Naive thymus-derived CD8-positive, alpha-beta T cell (primary cell): Measurements from ENCODE around the gene CHORDC1. TPM values are rescaled to one million over a fixed set of nuclear protein-coding genes. Genes with fewer than 3 reads are reported as not detected.
"Not testable (repeated sequence)": the region's sequence is repeated elsewhere in the genome, so short reads cannot be mapped to it uniquely, and the experiment has no call there.

Experiments used
- ATAC-seq, 2 donors: fragments of 150-1000 bp; cut with Tn5 transposase in 1 of 2; sonication (Bioruptor Pico), chemical (Tn5 transposase) in 1 of 2; 1 replicate in 1 of 2; 2 replicates in 1 of 2; pipeline ENCODE4 v1.10.0; 2021; ENCODE audit warnings: mild to moderate bottlenecking in 2 of 2, moderate library complexity in 2 of 2
- POLR2A ChIA-PET: fragments of 350-600 bp; sonication (Branson Sonifier 250); formaldehyde crosslinking; loops from one replicate; lab custom pipeline; 2021; ENCODE audit warnings: antibody characterized with exemption; lab: Charles Lee
- DNase-seq, 10 donors: peaks; one replicate each; pipeline versions ENCODE4 v3.0.0 to v3.0.0-alpha.2; 2020 to 2022
- H3K27ac Mint-ChIP-seq, 10 donors: one replicate each; pipeline ENCODE4 v1.8.0; 2020 to 2022; ENCODE audit warnings: mild to moderate bottlenecking in 10 of 10, mixed read lengths in 10 of 10, moderate library complexity in 4 of 10, inconsistent platforms in 1 of 10
- H3K27me3 Mint-ChIP-seq, 5 donors: one replicate each; pipeline ENCODE4 v1.8.0; 2021 to 2022; ENCODE audit warnings: mixed read lengths in 5 of 5
- H3K36me3 Mint-ChIP-seq, 3 donors: one replicate each; pipeline ENCODE4 v1.8.0; 2020 to 2022; ENCODE audit warnings: mixed read lengths in 3 of 3, mild to moderate bottlenecking in 2 of 3, inconsistent platforms in 1 of 3
- H3K4me1 Mint-ChIP-seq, 4 donors: one replicate each; pipeline ENCODE4 v1.8.0; 2021 to 2022; ENCODE audit warnings: mixed read lengths in 4 of 4
- H3K4me3 Mint-ChIP-seq, 10 donors: one replicate each; pipeline ENCODE4 v1.8.0; 2020 to 2022; ENCODE audit warnings: mild to moderate bottlenecking in 10 of 10, mixed read lengths in 10 of 10, moderate library complexity in 6 of 10, inconsistent platforms in 1 of 10
- H3K9me3 Mint-ChIP-seq, 9 donors: one replicate each; pipeline ENCODE4 v1.8.0; 2020 to 2022; ENCODE audit warnings: mixed read lengths in 9 of 9, mild to moderate bottlenecking in 3 of 9, inconsistent platforms in 1 of 9, moderate library complexity in 1 of 9
- polyA plus RNA-seq, 3 donors: library from polyadenylated mRNA; unstranded; fragments of 300-500 nt; fragmentation: Illumina TruSeq; gene quantifications; one replicate each; pipeline ENCODE4 v1.2.3, GENCODE V29; 2021
- total RNA-seq, 8 experiments: library from RNA in 2 of 8; stranded (reverse) in 2 of 8; gene quantifications; one replicate each; pipeline ENCODE4 v1.2.3 and lab custom pipeline; 2021 to 2026

The CHORDC1 gene
- total and polyA plus RNA-seq, 5 experiments from 2014 or later = 12.8 to 83.8 (median 27.4) TPM

DNA sequence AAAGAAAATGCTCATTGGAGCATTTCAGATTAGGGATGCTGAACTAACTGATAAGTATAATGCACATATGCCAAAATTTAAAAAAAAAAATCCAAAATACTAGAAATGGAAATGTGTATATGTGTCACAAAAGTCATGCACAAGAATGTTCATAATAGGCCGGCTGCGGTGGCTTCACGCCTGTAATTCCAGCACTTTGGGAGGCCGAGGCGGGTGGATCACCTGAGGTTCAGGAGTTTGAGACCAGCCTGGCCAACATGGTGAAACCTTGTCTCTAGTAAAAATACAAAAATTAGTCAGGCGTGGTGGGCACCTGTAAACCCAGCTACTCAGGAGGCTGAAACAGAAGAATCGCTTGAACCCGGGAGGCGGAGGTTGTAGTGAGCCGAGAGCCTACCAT lies 14.9 kb downstream of the CHORDC1 start:
- H3K27ac Mint-ChIP-seq = peak overlapping the region in 5 of 10 donors; percentile 13 to 61 (median 18)
- ATAC-seq, H3K9me3 Mint-ChIP-seq, H3K4me3 Mint-ChIP-seq, POLR2A ChIA-PET, H3K27me3 Mint-ChIP-seq, DNase-seq: not testable (repeated sequence)
- H3K4me1 Mint-ChIP-seq = peaks cover 7 to 21% (median 12%) of the 10 kb centered on the region in 4 donors
- peaks cover 0 to 79% (median 2%) of the 10 kb centered on the region in 3 donors for H3K36me3 Mint-ChIP-seq

DNA sequence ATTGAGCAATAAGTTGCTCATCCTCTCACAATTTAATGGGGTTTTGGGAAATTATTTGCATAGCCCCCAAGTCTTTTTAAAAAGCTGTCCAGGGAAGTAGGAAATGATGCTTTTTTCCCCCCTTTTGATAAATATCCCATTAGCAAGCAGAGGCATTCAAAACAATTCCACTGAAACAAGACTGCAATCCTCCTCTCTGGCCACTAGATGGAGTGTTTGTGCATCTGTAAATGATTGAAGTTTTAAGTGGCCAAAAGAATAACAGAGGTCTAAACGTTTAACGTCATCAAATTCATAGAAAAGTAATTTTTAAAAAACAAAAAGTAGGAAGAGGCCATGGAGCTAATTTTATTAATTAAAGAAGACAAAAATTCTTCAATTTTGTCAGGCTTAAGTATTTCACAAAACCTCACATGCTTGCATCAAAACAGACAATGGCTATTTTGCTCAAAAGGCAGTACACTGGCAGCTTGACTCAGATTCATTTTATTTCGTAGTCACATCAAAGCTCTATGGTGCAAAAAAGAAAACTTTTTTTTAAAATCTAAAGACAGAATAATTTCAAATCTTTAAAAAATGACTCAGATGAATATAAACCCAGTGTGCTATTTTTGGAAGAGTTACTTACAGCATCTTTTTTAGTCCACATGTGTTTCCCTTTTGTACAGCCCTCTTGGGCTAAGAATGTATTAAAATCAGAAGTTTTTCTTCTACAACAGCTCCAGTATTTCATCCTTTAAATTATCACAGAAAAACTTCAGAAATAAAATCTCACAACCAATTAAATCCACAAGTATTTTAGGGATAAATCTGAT lies 17.8 kb downstream of the CHORDC1 start:
- Mint-ChIP-seq H3K4me1 (peaks cover 10 to 28% (median 19%) of the 10 kb centered on the region in 4 donors), H3K27me3 (no peaks in the 10 kb centered on the region), H3K4me3 (no peak overlapping the region), H3K36me3 (peaks cover 4 to 79% (median 6%) of the 10 kb centered on the region in 3 donors), H3K9me3 (no peaks in the 10 kb centered on the region), H3K27ac (peak overlapping the region in 9 of 10 donors; percentile 37 to 68 (median 60))
- POLR2A ChIA-PET = no interaction called here
- ATAC-seq = peak; percentile 39 to 57
- DNase-seq = peak in 6 of 10 donors; percentile 2 to 56 (median 28)

DNA sequence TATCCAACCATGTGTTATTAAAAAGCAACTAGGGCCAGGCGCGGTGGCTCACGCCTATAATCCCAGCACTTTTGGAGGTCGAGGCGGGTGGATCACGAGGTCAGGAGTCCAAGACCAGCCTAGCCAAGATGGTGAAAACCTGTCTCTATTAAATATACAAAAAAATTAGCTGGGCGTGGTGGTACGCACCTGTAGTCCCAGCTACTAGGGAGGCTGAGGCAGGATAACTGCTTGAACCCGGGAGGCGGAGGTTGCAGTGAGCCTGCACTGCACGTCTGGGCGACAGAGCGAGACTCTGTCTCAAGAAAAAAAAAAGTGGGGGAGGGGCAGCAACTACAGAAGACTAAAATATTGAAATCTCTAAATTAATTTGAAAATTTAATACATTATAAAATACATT lies 18.4 kb downstream of the CHORDC1 start:
- ATAC-seq = no peak
- peaks cover 4 to 75% (median 6%) of the 10 kb centered on the region in 3 donors for H3K36me3 Mint-ChIP-seq
- POLR2A ChIA-PET = no interaction called here
- H3K9me3 Mint-ChIP-seq = no peaks in the 10 kb centered on the region
- H3K4me1 Mint-ChIP-seq = peaks cover 8 to 22% (median 17%) of the 10 kb centered on the region in 4 donors
- DNase-seq = no peak
- H3K4me3 Mint-ChIP-seq = no peak overlapping the region
- no peaks in the 10 kb centered on the region for H3K27me3 Mint-ChIP-seq
- peak overlapping the region in 2 of 10 donors; percentile 44 to 68 for H3K27ac Mint-ChIP-seq

DNA sequence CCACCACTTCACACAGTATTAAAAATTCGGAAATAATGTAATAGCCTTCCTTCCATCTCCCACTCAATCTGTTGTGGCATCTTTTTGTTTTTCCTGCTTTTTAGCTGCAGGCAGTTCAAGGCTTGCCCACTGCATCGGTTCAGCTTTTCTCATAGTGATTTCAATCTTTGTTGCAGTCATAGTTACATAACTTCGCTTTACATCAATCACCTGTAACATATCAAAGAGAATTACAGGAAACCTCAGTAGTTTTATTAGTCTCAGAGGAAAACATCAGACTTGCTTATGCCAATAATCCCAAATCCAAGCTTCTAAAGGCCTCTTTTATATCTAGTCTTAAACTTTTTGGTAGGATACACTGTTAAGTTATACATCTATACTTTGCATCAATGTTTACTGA lies 20.5 kb downstream of the CHORDC1 start:
- Mint-ChIP-seq H3K4me1 (peaks cover 8 to 22% (median 16%) of the 10 kb centered on the region in 4 donors), H3K36me3 (peaks cover 4 to 68% (median 6%) of the 10 kb centered on the region in 3 donors), H3K27me3 (no peaks in the 10 kb centered on the region), H3K9me3 (no peaks in the 10 kb centered on the region), H3K27ac (peak overlapping the region in 9 of 10 donors; percentile 35 to 92 (median 75)), H3K4me3 (peak overlapping the region in 3 of 10 donors; percentile 2 to 21 (median 7))
- DNase-seq (peak in 2 of 10 donors; percentile 31 to 36), ATAC-seq (peak; percentile 46 to 75)
- POLR2A ChIA-PET = no interaction called here

DNA sequence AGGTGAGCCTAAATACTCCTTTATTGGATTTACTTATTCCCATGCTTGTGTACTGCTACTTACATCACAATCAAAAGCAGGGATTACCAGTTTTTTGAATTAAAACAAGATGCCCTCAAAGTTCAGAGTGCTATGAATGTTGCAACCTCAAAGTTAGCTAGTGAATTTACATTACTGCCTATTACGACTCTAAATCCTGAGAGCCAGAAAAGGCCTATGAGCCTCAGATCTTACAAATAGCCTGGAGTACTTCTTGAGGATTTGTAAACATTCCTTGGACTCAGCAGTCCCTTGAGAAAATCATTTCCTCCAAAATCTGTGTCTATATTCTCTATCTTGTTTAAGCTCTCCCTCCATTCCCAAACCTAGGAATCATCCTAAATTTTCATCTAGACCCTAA lies 25.5 kb downstream of the CHORDC1 start:
- H3K36me3 Mint-ChIP-seq = peaks cover 2 to 45% (median 3%) of the 10 kb centered on the region in 3 donors
- ATAC-seq (no peak), DNase-seq (no peak)
- POLR2A ChIA-PET = no interaction called here
- no peak overlapping the region for H3K4me3 Mint-ChIP-seq
- H3K27ac Mint-ChIP-seq = peak overlapping the region in 6 of 10 donors; percentile 4 to 84 (median 32)
- H3K27me3 Mint-ChIP-seq = no peaks in the 10 kb centered on the region
- peaks cover 4 to 6% (median 5%) of the 10 kb centered on the region in 4 donors for H3K4me1 Mint-ChIP-seq
- H3K9me3 Mint-ChIP-seq = no peaks in the 10 kb centered on the region

DNA sequence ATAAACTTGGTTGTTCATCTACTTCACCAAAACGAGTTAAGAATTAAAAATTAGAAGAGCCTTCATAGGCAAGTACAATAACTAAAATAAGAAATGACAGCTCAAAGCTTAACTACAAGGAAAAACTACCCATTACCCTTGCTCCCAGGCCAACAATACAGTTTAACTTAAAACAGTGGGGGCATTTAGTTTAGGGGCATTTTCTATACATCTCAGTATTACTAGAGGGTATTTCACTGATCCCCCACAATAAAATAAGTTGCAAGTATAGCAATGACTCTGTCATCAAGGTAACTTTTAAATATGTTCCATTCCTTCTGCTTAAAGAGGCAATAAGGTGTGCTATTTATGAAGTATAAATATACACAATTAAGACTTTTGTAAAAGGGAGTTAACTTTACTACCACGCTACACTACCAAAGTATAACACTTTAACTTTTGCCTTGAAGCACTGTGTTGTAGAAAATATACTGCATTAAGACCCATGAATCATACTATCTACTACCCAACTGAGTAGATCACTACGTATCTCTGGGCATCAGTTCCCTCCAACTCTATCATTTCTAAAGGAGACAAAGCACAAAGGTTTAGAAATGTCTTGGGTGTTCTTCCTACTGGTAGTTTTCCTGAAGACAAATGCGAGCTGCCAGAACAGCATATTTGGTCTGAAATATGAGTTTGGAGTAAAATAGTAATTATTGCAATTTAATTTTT lies 29.8 kb downstream of the CHORDC1 start:
- ATAC-seq (no peak), DNase-seq (no peak)
- POLR2A ChIA-PET = no interaction called here
- Mint-ChIP-seq H3K27ac (peak overlapping the region in 2 of 10 donors; percentile 20 to 70), H3K9me3 (no peaks in the 10 kb centered on the region), H3K36me3 (peaks cover 0 to 26% (median 0%) of the 10 kb centered on the region in 3 donors), H3K4me1 (peaks cover 0 to 2% (median 0%) of the 10 kb centered on the region in 4 donors), H3K27me3 (no peaks in the 10 kb centered on the region), H3K4me3 (no peak overlapping the region)

DNA sequence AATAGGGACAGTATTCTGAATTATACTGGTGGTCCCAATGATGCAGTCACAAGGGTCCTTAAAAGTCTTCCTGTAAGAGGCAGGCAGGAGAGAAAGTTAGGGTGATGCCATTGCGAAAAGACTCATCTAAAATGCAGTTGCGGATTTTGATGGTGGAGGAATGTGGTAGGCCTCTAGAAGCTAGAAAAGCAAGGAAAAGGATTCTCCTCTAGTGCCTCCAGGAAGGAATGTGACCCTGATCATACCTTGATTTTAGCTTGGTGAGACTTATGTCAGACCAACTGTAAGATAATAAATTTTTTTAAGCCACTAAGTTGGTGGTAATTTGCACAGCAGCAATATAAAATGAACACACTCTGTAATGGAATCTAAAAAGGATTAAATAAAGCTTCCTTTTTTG lies 33.8 kb downstream of the CHORDC1 start:
- Mint-ChIP-seq H3K4me1 (no peaks in the 10 kb centered on the region), H3K27me3 (no peaks in the 10 kb centered on the region), H3K36me3 (peaks cover 0 to 9% (median 3%) of the 10 kb centered on the region in 3 donors), H3K27ac (peak overlapping the region in 2 of 10 donors; percentile 6 to 41), H3K4me3 (no peak overlapping the region), H3K9me3 (no peaks in the 10 kb centered on the region)
- POLR2A ChIA-PET = no interaction called here
- no peak for ATAC-seq
- no peak for DNase-seq

DNA sequence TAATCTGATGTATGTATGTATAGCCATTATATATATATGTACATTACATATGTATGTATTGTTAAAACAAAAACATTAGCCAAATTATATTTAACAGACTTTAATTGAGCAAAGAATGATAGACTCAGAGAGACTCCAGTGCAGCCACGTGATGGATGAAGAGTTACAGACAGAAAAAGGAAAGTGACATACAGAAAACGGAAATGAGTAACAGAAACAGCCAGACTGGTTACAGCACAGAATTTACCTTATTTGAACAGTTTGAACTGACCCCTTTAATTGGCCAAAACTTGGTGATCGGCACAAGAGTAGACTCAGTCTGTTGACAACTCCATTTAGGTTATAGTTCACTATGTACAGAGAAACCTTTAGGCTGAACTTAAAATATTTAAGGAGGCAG lies 35.0 kb downstream of the CHORDC1 start:
- no peak for DNase-seq
- H3K4me1 Mint-ChIP-seq = no peaks in the 10 kb centered on the region
- no peak overlapping the region for H3K27ac Mint-ChIP-seq
- no peak overlapping the region for H3K4me3 Mint-ChIP-seq
- no peaks in the 10 kb centered on the region for H3K27me3 Mint-ChIP-seq
- no peaks in the 10 kb centered on the region for H3K9me3 Mint-ChIP-seq
- peaks cover 0 to 9% (median 3%) of the 10 kb centered on the region in 3 donors for H3K36me3 Mint-ChIP-seq
- POLR2A ChIA-PET = no interaction called here
- ATAC-seq = no peak

DNA sequence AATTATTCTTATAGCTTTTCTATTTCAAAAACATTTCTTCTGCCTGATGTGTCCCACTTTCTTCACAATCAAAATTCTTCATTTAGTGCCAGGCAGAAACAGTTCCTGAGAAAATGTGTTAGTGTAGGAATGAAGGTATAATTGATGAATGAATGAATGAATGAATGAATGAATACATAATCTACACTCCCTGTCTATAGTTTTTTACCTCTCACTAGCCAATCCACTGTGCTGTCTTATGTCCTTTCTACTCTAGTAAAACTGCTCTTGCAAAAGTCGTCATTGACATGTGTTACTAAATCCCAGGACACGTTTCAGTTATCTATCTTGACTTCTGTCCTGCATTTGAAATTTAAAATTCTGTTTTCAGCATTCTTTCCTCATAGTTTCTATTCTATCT lies 42.9 kb downstream of the CHORDC1 start:
- POLR2A ChIA-PET = no interaction called here
- Mint-ChIP-seq H3K27ac (no peak overlapping the region), H3K4me1 (no peaks in the 10 kb centered on the region), H3K9me3 (no peaks in the 10 kb centered on the region), H3K4me3 (no peak overlapping the region), H3K27me3 (peaks cover 0 to 17% (median 4%) of the 10 kb centered on the region in 5 donors), H3K36me3 (no peaks in the 10 kb centered on the region)
- ATAC-seq = no peak
- no peak for DNase-seq

DNA sequence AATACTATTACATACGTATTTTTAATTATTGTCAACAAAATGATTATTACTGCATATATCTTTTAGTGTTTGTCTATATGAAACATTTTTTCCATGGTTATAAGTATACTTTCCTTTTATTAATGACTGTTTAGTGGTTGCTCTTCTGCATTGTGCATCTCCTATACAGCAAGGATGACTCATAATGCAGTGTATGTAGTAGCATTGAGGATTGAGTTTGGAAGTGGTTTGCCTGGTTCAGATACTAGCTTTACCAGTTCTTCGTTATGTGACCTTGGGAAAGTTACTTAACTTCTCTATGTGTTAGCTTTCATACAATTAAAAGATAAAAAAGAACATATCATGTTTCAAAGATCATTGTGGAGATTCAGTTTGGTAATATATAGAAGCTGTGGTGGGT lies 44.1 kb downstream of the CHORDC1 start:
- no peak for DNase-seq
- no peak overlapping the region for H3K4me3 Mint-ChIP-seq
- peaks cover 0 to 17% (median 4%) of the 10 kb centered on the region in 5 donors for H3K27me3 Mint-ChIP-seq
- no peak overlapping the region for H3K27ac Mint-ChIP-seq
- no peak for ATAC-seq
- POLR2A ChIA-PET = no interaction called here
- H3K36me3 Mint-ChIP-seq = no peaks in the 10 kb centered on the region
- no peaks in the 10 kb centered on the region for H3K4me1 Mint-ChIP-seq
- no peaks in the 10 kb centered on the region for H3K9me3 Mint-ChIP-seq

DNA sequence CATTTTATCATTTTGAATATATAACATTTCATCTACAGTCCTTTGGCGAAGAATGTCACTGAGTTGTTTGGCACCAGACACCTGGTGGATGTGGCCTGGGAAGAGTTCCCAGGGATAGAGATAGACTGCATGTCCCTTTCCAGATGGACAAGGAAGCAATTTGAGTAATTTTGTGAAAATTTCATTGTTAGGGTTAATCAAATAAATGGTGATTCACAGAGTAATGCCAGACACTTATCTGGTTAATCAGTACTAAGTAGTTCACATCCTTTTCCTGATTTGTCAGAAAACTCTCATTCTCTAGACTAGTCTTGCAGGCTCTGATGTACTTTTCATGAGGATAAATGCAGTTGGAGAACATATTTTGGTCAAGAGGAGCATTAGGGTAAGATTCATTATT lies 46.8 kb downstream of the CHORDC1 start:
- H3K4me1 Mint-ChIP-seq = no peaks in the 10 kb centered on the region
- H3K4me3 Mint-ChIP-seq = no peak overlapping the region
- ATAC-seq (no peak), DNase-seq (no peak)
- POLR2A ChIA-PET = no interaction called here
- peaks cover 3 to 29% (median 7%) of the 10 kb centered on the region in 5 donors for H3K27me3 Mint-ChIP-seq
- no peak overlapping the region for H3K27ac Mint-ChIP-seq
- no peaks in the 10 kb centered on the region for H3K9me3 Mint-ChIP-seq
- H3K36me3 Mint-ChIP-seq = no peaks in the 10 kb centered on the region

DNA sequence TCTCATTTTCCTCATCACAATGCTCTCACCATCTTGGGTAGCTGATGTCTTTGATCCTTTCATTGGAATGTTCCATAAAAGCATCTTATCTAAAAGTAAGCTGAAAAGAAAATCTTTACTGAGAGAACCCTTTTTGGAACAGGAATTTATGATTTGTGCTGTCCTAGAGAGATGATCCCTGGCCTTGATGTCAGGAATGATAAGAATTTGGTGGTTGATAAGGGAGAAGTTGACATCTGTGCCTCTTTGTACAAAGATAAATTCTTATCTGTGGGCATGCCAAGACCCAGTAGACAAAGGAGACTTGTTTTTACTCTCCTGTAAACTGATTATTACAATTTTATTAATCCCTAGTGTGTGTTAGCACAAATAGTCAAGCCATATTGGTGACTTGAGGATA lies 51.5 kb downstream of the CHORDC1 start:
- Mint-ChIP-seq H3K9me3 (no peaks in the 10 kb centered on the region), H3K4me3 (no peak overlapping the region), H3K27ac (no peak overlapping the region), H3K27me3 (peaks cover 2 to 21% (median 7%) of the 10 kb centered on the region in 5 donors), H3K36me3 (no peaks in the 10 kb centered on the region), H3K4me1 (no peaks in the 10 kb centered on the region)
- DNase-seq (no peak), ATAC-seq (no peak)
- POLR2A ChIA-PET = no interaction called here

DNA sequence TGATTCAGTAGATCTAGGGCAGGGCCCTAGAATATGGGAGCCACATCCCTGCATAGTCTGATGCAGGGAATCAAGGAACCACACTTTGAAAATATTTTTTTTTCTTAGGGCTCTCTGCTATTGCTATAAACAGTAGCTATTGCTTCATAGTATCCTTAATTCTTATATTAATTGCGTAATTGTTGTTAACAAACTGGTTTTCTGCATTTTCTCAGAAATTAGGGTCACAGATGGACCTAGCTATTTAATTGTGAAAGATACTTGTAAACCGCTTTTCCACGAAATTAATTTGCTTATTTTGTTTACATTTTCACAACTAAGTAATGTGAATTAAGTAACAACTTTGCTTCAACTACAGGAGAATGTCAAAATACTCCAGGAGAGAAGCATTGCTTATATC lies 54.3 kb downstream of the CHORDC1 start:
- Mint-ChIP-seq H3K27me3 (peaks cover 8 to 30% (median 12%) of the 10 kb centered on the region in 5 donors), H3K27ac (no peak overlapping the region), H3K9me3 (no peaks in the 10 kb centered on the region), H3K36me3 (peaks cover 0 to 6% (median 0%) of the 10 kb centered on the region in 3 donors), H3K4me1 (no peaks in the 10 kb centered on the region), H3K4me3 (no peak overlapping the region)
- POLR2A ChIA-PET = no interaction called here
- no peak for ATAC-seq
- DNase-seq = no peak
